ENCODE measurements around the gene IL1RN.

Gene IL1RN

DNA sequence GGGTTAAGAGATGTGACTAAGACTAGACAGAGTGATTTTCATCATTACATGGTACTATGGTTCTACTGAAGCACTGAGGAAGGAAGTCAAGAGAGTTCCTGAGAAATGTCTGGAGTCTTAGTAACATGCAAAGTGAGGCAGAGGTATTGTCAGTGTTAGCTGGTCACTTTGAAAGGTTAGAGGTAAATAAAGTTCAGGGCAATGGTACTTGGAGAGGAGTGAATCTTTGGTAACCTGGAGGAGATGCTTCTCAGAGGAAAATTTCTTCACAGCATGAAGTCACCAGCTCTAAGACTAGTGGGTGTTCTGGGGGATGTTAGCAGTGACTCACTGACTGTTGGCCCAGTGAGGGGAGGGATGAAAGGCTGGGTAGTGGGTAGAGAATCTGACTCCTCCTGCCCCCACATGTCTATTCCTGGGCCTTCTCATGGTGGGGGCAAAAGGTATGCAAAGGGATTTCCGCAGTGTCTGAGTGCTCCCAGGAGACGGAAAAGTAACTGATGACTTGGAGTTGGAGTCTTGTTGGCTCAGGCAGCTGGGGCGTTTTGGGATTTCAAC is 23.3 kb upstream of the IL1RN start:
- H3K9me3 ChIP-seq (ENCODE audit: control insufficient read depth in 2 of 2, low read length in 2 of 2) = peaks cover 5% of the 10 kb centered on the region in 2 donors
- no peak overlapping the region for H3K4me3 ChIP-seq (ENCODE audit: low read length in 2 of 2)
- no peaks in the 10 kb centered on the region for H3K36me3 ChIP-seq (ENCODE audit: control insufficient read depth in 2 of 2, insufficient read depth in 2 of 2, low read length in 2 of 2)
- H3K27ac ChIP-seq (ENCODE audit: low read length) = no peak overlapping the region
- no peaks in the 10 kb centered on the region for H3K4me1 ChIP-seq (ENCODE audit: control insufficient read depth, insufficient read depth, low read length)
- H3K27me3 ChIP-seq (ENCODE audit: control insufficient read depth in 1 of 2, insufficient read depth in 2 of 2, low read length in 2 of 2) = no peaks in the 10 kb centered on the region
- H3K9ac ChIP-seq (ENCODE audit: low read length in 2 of 2) = no peak overlapping the region

DNA sequence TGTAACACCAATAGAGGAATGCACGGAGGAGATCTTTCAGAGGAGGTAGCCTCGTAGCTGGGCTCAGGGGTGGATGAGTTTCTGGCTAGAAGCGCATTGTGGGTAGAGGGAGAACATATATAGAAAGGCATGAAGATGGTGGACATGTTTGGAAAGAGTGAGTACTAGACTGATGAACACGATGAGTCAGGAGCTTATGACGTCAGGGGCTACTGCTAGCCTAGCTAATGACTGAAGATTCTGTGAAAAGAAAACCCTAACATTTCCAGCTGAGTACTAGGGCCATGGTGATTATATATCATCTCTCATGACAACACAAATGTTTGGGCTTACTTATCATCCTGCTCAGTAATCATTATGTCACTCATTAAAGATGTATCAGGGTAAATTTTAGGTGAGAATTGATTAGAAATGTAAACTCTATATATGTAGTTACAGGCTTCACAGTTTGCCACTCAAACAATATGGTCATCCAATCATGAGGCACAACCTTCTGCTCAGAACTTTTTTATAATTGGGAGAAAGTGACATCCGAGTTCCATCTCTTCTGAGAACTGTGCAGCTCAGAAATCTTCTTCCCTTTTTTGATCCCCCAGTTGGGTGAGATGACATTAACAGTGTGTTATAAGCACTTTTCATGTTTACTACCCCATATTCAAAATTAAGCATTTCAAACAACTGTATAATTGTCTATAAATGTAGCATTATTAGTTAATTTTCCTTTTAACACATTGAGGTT is 22.2 kb upstream of the IL1RN start:
- H3K9me3 ChIP-seq (ENCODE audit: control insufficient read depth in 2 of 2, low read length in 2 of 2) = peaks cover 5% of the 10 kb centered on the region in 2 donors
- no peaks in the 10 kb centered on the region for H3K27me3 ChIP-seq (ENCODE audit: control insufficient read depth in 1 of 2, insufficient read depth in 2 of 2, low read length in 2 of 2)
- no peak overlapping the region for H3K27ac ChIP-seq (ENCODE audit: low read length)
- H3K36me3 ChIP-seq (ENCODE audit: control insufficient read depth in 2 of 2, insufficient read depth in 2 of 2, low read length in 2 of 2) = no peaks in the 10 kb centered on the region
- H3K4me1 ChIP-seq (ENCODE audit: control insufficient read depth, insufficient read depth, low read length) = no peaks in the 10 kb centered on the region
- H3K4me3 ChIP-seq (ENCODE audit: low read length in 2 of 2) = no peak overlapping the region
- H3K9ac ChIP-seq (ENCODE audit: low read length in 2 of 2) = no peak overlapping the region

GRCh38 chr2:113111121-113111520 is 16.3 kb upstream of the IL1RN start:
- Histone ChIP-seq H3K9ac (ENCODE audit: low read length in 2 of 2) (no peak overlapping the region), H3K4me3 (ENCODE audit: low read length in 2 of 2) (no peak overlapping the region), H3K36me3 (ENCODE audit: control insufficient read depth in 2 of 2, insufficient read depth in 2 of 2, low read length in 2 of 2) (no peaks in the 10 kb centered on the region), H3K4me1 (ENCODE audit: control insufficient read depth, insufficient read depth, low read length) (no peaks in the 10 kb centered on the region), H3K27ac (ENCODE audit: low read length) (no peak overlapping the region), H3K9me3 (ENCODE audit: control insufficient read depth in 2 of 2, low read length in 2 of 2) (no peaks in the 10 kb centered on the region), H3K27me3 (ENCODE audit: control insufficient read depth in 1 of 2, insufficient read depth in 2 of 2, low read length in 2 of 2) (no peaks in the 10 kb centered on the region)

DNA sequence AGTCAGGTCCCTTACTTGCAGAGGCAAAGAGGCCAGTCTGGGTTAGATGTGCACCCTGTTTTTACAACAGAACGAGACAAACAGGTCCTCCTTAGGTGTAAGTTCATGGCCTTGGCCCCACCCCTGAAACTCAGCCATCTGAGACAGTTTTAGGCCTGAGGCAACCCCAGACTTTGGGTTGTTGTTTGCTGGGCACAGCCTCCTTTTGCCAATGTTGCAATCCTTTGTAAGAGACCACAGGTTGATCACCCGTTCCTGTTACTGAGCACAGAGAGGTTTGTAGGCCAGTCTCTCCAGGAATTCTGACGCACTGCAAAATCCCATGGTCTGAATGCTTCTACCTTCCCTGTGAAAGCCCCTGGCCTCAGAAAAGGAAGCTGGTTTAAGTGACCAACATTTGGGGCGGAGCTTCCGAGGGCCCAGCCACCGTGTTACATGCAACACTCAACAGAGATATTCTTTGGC is 15.5 kb upstream of the IL1RN start:
- Histone ChIP-seq H3K27me3 (ENCODE audit: control insufficient read depth in 1 of 2, insufficient read depth in 2 of 2, low read length in 2 of 2) (no peaks in the 10 kb centered on the region), H3K27ac (ENCODE audit: low read length) (no peak overlapping the region), H3K9me3 (ENCODE audit: control insufficient read depth in 2 of 2, low read length in 2 of 2) (no peaks in the 10 kb centered on the region)

GRCh38 chr2:113112441-113112840 is 15.0 kb upstream of the IL1RN start:
- Histone ChIP-seq H3K9ac (ENCODE audit: low read length in 2 of 2) (no peak overlapping the region), H3K27ac (ENCODE audit: low read length) (no peak overlapping the region), H3K4me1 (ENCODE audit: control insufficient read depth, insufficient read depth, low read length) (no peaks in the 10 kb centered on the region), H3K27me3 (ENCODE audit: control insufficient read depth in 1 of 2, insufficient read depth in 2 of 2, low read length in 2 of 2) (no peaks in the 10 kb centered on the region), H3K9me3 (ENCODE audit: control insufficient read depth in 2 of 2, low read length in 2 of 2) (no peaks in the 10 kb centered on the region), H3K36me3 (ENCODE audit: control insufficient read depth in 2 of 2, insufficient read depth in 2 of 2, low read length in 2 of 2) (no peaks in the 10 kb centered on the region), H3K4me3 (ENCODE audit: low read length in 2 of 2) (no peak overlapping the region)

More for the DNA sequence above, 15.5 kb upstream of the IL1RN start:
- H3K36me3 ChIP-seq (ENCODE audit: control insufficient read depth in 2 of 2, insufficient read depth in 2 of 2, low read length in 2 of 2) = no peaks in the 10 kb centered on the region
- no peak overlapping the region for H3K4me3 ChIP-seq (ENCODE audit: low read length in 2 of 2)
- no peak overlapping the region for H3K9ac ChIP-seq (ENCODE audit: low read length in 2 of 2)
- no peaks in the 10 kb centered on the region for H3K4me1 ChIP-seq (ENCODE audit: control insufficient read depth, insufficient read depth, low read length)

- Histone ChIP-seq H3K9ac (ENCODE audit: low read length in 2 of 2) (no peak overlapping the region), H3K36me3 (ENCODE audit: control insufficient read depth in 2 of 2, insufficient read depth in 2 of 2, low read length in 2 of 2) (no peaks in the 10 kb centered on the region), H3K4me1 (ENCODE audit: control insufficient read depth, insufficient read depth, low read length) (no peaks in the 10 kb centered on the region), H3K4me3 (ENCODE audit: low read length in 2 of 2) (no peak overlapping the region), H3K27me3 (ENCODE audit: control insufficient read depth in 1 of 2, insufficient read depth in 2 of 2, low read length in 2 of 2) (no peaks in the 10 kb centered on the region), H3K9me3 (ENCODE audit: control insufficient read depth in 2 of 2, low read length in 2 of 2) (no peaks in the 10 kb centered on the region), H3K27ac (ENCODE audit: low read length) (no peak overlapping the region)
Measured at GRCh38 chr2:113112871-113113270, 14.5 kb upstream of the IL1RN start.

GRCh38 chr2:113113807-113114206 is 13.6 kb upstream of the IL1RN start:
- Histone ChIP-seq H3K9me3 (ENCODE audit: control insufficient read depth in 2 of 2, low read length in 2 of 2) (no peaks in the 10 kb centered on the region), H3K27me3 (ENCODE audit: control insufficient read depth in 1 of 2, insufficient read depth in 2 of 2, low read length in 2 of 2) (no peaks in the 10 kb centered on the region), H3K9ac (ENCODE audit: low read length in 2 of 2) (no peak overlapping the region), H3K27ac (ENCODE audit: low read length) (no peak overlapping the region), H3K4me3 (ENCODE audit: low read length in 2 of 2) (no peak overlapping the region), H3K36me3 (ENCODE audit: control insufficient read depth in 2 of 2, insufficient read depth in 2 of 2, low read length in 2 of 2) (no peaks in the 10 kb centered on the region), H3K4me1 (ENCODE audit: control insufficient read depth, insufficient read depth, low read length) (no peaks in the 10 kb centered on the region)

- Histone ChIP-seq H3K36me3 (ENCODE audit: control insufficient read depth in 2 of 2, insufficient read depth in 2 of 2, low read length in 2 of 2) (no peaks in the 10 kb centered on the region), H3K4me3 (ENCODE audit: low read length in 2 of 2) (no peak overlapping the region), H3K4me1 (ENCODE audit: control insufficient read depth, insufficient read depth, low read length) (no peaks in the 10 kb centered on the region), H3K27me3 (ENCODE audit: control insufficient read depth in 1 of 2, insufficient read depth in 2 of 2, low read length in 2 of 2) (no peaks in the 10 kb centered on the region), H3K9me3 (ENCODE audit: control insufficient read depth in 2 of 2, low read length in 2 of 2) (no peaks in the 10 kb centered on the region), H3K9ac (ENCODE audit: low read length in 2 of 2) (no peak overlapping the region), H3K27ac (ENCODE audit: low read length) (no peak overlapping the region)
Measured at GRCh38 chr2:113114224-113114945, 13.0 kb upstream of the IL1RN start.

GRCh38 chr2:113114996-113115395 is 12.4 kb upstream of the IL1RN start:
- Histone ChIP-seq H3K27ac (ENCODE audit: low read length) (no peak overlapping the region), H3K4me3 (ENCODE audit: low read length in 2 of 2) (no peak overlapping the region), H3K9ac (ENCODE audit: low read length in 2 of 2) (no peak overlapping the region), H3K9me3 (ENCODE audit: control insufficient read depth in 2 of 2, low read length in 2 of 2) (no peaks in the 10 kb centered on the region), H3K27me3 (ENCODE audit: control insufficient read depth in 1 of 2, insufficient read depth in 2 of 2, low read length in 2 of 2) (no peaks in the 10 kb centered on the region), H3K36me3 (ENCODE audit: control insufficient read depth in 2 of 2, insufficient read depth in 2 of 2, low read length in 2 of 2) (no peaks in the 10 kb centered on the region), H3K4me1 (ENCODE audit: control insufficient read depth, insufficient read depth, low read length) (no peaks in the 10 kb centered on the region)

DNA sequence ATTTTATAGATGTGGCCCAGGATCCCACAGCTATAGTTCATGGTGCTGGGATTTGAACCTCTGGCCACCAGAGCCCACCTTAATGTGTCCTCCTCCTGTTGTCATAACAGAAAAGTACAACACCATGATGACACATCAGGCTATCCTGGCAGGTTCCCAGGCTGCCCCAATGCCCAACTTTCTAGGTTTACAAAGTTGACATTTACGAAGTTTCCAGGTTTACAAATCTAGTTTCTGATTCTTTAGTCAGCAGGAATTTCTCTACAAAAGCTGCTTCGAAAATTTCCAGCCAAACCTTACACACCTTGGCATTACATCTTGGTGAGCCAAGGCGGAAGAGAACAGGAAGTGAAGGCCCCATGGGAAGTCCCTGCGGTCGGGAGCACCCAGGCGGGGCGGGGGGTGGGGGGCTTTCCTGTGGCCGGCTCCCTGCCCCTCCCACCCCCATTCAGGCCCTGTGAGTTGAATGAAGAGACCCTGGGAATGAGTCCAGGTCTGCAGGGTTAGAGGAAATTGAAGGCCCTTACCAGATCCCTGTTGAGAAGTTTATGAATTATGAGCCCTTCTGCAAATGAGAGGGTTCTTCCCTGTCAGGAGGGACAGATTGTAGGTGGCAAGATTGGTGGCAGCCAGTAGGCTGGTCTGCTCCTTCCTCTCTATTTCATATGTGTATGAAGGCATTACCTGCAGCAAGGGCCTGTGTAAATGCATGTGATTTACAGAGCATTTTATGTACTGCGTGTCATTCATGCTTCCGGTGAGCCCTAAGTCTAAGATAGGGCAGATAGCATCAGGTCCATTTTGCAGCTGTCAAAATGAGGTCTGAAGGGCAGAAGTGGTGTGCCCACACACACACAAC is 11.1 kb upstream of the IL1RN start:
- H3K9ac ChIP-seq (ENCODE audit: low read length in 2 of 2) = no peak overlapping the region
- H3K9me3 ChIP-seq (ENCODE audit: control insufficient read depth in 2 of 2, low read length in 2 of 2) = no peaks in the 10 kb centered on the region
- H3K4me1 ChIP-seq (ENCODE audit: control insufficient read depth, insufficient read depth, low read length) = no peaks in the 10 kb centered on the region
- no peak overlapping the region for H3K27ac ChIP-seq (ENCODE audit: low read length)
- no peak overlapping the region for H3K4me3 ChIP-seq (ENCODE audit: low read length in 2 of 2)
- no peaks in the 10 kb centered on the region for H3K27me3 ChIP-seq (ENCODE audit: control insufficient read depth in 1 of 2, insufficient read depth in 2 of 2, low read length in 2 of 2)
- no peaks in the 10 kb centered on the region for H3K36me3 ChIP-seq (ENCODE audit: control insufficient read depth in 2 of 2, insufficient read depth in 2 of 2, low read length in 2 of 2)
